Upper lobe of right lung (tissue), 1 donor: ENCODE results near the gene NAGPA. TPM values are rescaled to one million over a fixed set of nuclear protein-coding genes. Genes with fewer than 3 reads are reported as not detected.

Source experiments
- ATAC-seq: fragments of 200-7000 bp; cut with Tn5 transposase; one replicate; pipeline ENCODE4 v1.9.1; 2020; ENCODE audit warnings: mild to moderate bottlenecking, moderate library complexity
- DNase-seq: peaks from one replicate; pipeline ENCODE4 v3.0.0-alpha.2; 2020
- H3K27ac ChIP-seq: fragments of 200-600 bp; one replicate; pipeline ENCODE4 v1.8.0; 2022
- H3K27me3 ChIP-seq: fragments of 200-600 bp; one replicate; pipeline ENCODE4 v1.8.0; 2022; ENCODE audit warnings: mild to moderate bottlenecking
- H3K36me3 ChIP-seq: fragments of 200-600 bp; one replicate; pipeline ENCODE4 v1.8.0; 2022
- H3K4me1 ChIP-seq: fragments of 200-600 bp; one replicate; pipeline ENCODE4 v1.8.0; 2022
- H3K4me3 ChIP-seq: fragments of 200-600 bp; one replicate; pipeline ENCODE4 v1.8.0; 2022; ENCODE audit warnings: mild to moderate bottlenecking
- H3K9me3 ChIP-seq: fragments of 200-600 bp; one replicate; pipeline ENCODE4 v1.8.0; 2022
- CTCF ChIP-seq: fragments of 200-600 bp; IDR thresholded peaks from one replicate; pipeline ENCODE4 v1.8.0; 2022; ENCODE audit warnings: antibody characterized with exemption
- intact Hi-C: fragments of 100-400 bp; cut with DNase I; formaldehyde crosslinking; loops from one replicate; pipeline ENCODE4 v1.11.0; 2022
- total RNA-seq: library from RNA; stranded (reverse); fragmentation: NEBNext Ultra II Directional; extraction: Animal tissue kit (Norgen Biotek cat#: 25700); gene quantifications from one replicate; pipeline ENCODE4 v1.2.1, GENCODE V29; 2021
- donor health status: DM: no; HTN: yes; CAD: no; lungs with severe emphysema.

The NAGPA gene
- total RNA-seq, 1 donor from 2014 or later, result 16.7 TPM

GRCh38 chr16:5008311-5008731, 25.4 kb downstream of the NAGPA start:
- intact Hi-C loops, result no loop called here
- H3K9me3 ChIP-seq, result no peaks in the 10 kb centered on the region
- DNase-seq (no peak), ATAC-seq (no peak)
- H3K27me3 ChIP-seq, result no peaks in the 10 kb centered on the region
- no peak overlapping the region for H3K4me3 ChIP-seq
- TF ChIP-seq CTCF, result no peak
- H3K36me3 ChIP-seq, result no peaks in the 10 kb centered on the region
- H3K4me1 ChIP-seq, result no peaks in the 10 kb centered on the region
- H3K27ac ChIP-seq, result no peak overlapping the region

- Histone ChIP-seq H3K36me3 (no peaks in the 10 kb centered on the region), H3K27ac (no peak overlapping the region), H3K4me3 (no peak overlapping the region), H3K4me1 (no peaks in the 10 kb centered on the region), H3K27me3 (no peaks in the 10 kb centered on the region), H3K9me3 (no peaks in the 10 kb centered on the region)
- ATAC-seq (no peak), DNase-seq (no peak)
- TF ChIP-seq CTCF, result no peak
- intact Hi-C loops, result no loop called here
These were observed 26.5 kb downstream of the NAGPA start for GRCh38 chr16:5007256-5007655.

GRCh38 chr16:5006348-5007193, 27.2 kb downstream of the NAGPA start:
- Histone ChIP-seq H3K27ac (no peak overlapping the region), H3K27me3 (no peaks in the 10 kb centered on the region), H3K4me3 (no peak overlapping the region), H3K36me3 (no peaks in the 10 kb centered on the region), H3K4me1 (no peaks in the 10 kb centered on the region), H3K9me3 (no peaks in the 10 kb centered on the region)
- DNase-seq, result no peak
- no peak for ATAC-seq
- no peak for TF ChIP-seq CTCF
- intact Hi-C loops, result no loop called here

GRCh38 chr16:5005916-5006315, 27.8 kb downstream of the NAGPA start:
- Histone ChIP-seq H3K4me1 (no peaks in the 10 kb centered on the region), H3K9me3 (no peaks in the 10 kb centered on the region)

GRCh38 chr16:5004311-5004710, 29.4 kb downstream of the NAGPA start:
- intact Hi-C loops, result no loop called here
- Histone ChIP-seq H3K36me3 (no peaks in the 10 kb centered on the region), H3K9me3 (no peaks in the 10 kb centered on the region), H3K4me1 (no peaks in the 10 kb centered on the region), H3K27me3 (no peaks in the 10 kb centered on the region), H3K4me3 (no peak overlapping the region), H3K27ac (no peak overlapping the region)
- no peak for TF ChIP-seq CTCF
- DNase-seq, result no peak
- ATAC-seq, result no peak

More at GRCh38 chr16:5005916-5006315, 27.8 kb downstream of the NAGPA start:
- intact Hi-C loops, result no loop called here
- TF ChIP-seq CTCF, result no peak
- Histone ChIP-seq H3K27me3 (no peaks in the 10 kb centered on the region), H3K36me3 (no peaks in the 10 kb centered on the region), H3K4me3 (no peak overlapping the region), H3K27ac (no peak overlapping the region)
- DNase-seq, result no peak
- ATAC-seq, result no peak
